ENCODE results near the gene PDGFB. TPM values are rescaled to one million over a fixed set of nuclear protein-coding genes. Genes with fewer than 3 reads are reported as not detected.

The PDGFB gene
- total and polyA plus RNA-seq, 2 experiments from 2014 or later, result 2.2 to 8.0 TPM

- Histone ChIP-seq H3K27me3 (ENCODE audit: insufficient read depth) (no peaks in the 10 kb centered on the region), H3K79me2 (replicated peaks; ENCODE audit: insufficient read depth) (no peaks in the 10 kb centered on the region), H3F3A (replicated peaks; ENCODE audit: low read depth) (no peaks in the 10 kb centered on the region), H4K20me1 (replicated peaks; ENCODE audit: insufficient read depth) (no peaks in the 10 kb centered on the region), H2AFZ (peak overlapping the region; percentile 94; the same call in 1 of the 2 replicates), H3K36me3 (ENCODE audit: insufficient read depth) (no peaks in the 10 kb centered on the region), H3K4me3 (no peak overlapping the region), H3K27ac (ENCODE audit: low read depth) (no peak overlapping the region), H3K4me1 (ENCODE audit: insufficient read depth) (no peaks in the 10 kb centered on the region), H3K4me2 (no peak overlapping the region), H3K9me2 (ENCODE audit: insufficient read depth) (no peaks in the 10 kb centered on the region)
- Mint-ChIP-seq H3K9me3 (no peaks in the 10 kb centered on the region; the same call in 2 of the 3 replicates), H3K27me3 (ENCODE audit: insufficient read depth, low read depth, poor library complexity) (peaks cover 32% of the 10 kb centered on the region), H3K4me3 (no peak overlapping the region), H3K27ac (no peak overlapping the region), H3K36me3 (ENCODE audit: low read depth) (no peaks in the 10 kb centered on the region; the same call in 2 of the 3 replicates), H3K4me1 (peaks cover 21% of the 10 kb centered on the region)
- no peak for TF ChIP-seq EZH2phosphoT487 (IDR thresholded peaks at IDR 0.05; ENCODE audit: unreplicated experiment)
- TF ChIP-seq ZNF462 (CRISPR knock-in tag; IDR thresholded peaks at IDR 0.05), result no peak
- no peak for TF ChIP-seq ZNF331 (CRISPR knock-in tag; IDR thresholded peaks at IDR 0.05; ENCODE audit: low read depth)
- TF ChIP-seq CREB1 (CRISPR knock-in tag; IDR thresholded peaks at IDR 0.05; ENCODE audit: low read depth), result no peak
- no peak for TF ChIP-seq STAT1 (IDR thresholded peaks at IDR 0.05; ENCODE audit: unreplicated experiment)
- no peak for TF ChIP-seq NANOG (IDR thresholded peaks at IDR 0.05; ENCODE audit: borderline replicate concordance)
- TF ChIP-seq EZH2 (IDR thresholded peaks at IDR 0.05; ENCODE audit: low read depth, unreplicated experiment), result no peak
- TF ChIP-seq POLR2AphosphoS5 (IDR thresholded peaks at IDR 0.05; ENCODE audit: low read depth), result no peak
- TF ChIP-seq JUNB (IDR thresholded peaks at IDR 0.05; ENCODE audit: unreplicated experiment), result no peak
- no peak for TF ChIP-seq CTCF (conservative IDR thresholded peaks at IDR 0.05; ENCODE audit: low read depth in 2 of 2)
- TF ChIP-seq, protein P1, sequence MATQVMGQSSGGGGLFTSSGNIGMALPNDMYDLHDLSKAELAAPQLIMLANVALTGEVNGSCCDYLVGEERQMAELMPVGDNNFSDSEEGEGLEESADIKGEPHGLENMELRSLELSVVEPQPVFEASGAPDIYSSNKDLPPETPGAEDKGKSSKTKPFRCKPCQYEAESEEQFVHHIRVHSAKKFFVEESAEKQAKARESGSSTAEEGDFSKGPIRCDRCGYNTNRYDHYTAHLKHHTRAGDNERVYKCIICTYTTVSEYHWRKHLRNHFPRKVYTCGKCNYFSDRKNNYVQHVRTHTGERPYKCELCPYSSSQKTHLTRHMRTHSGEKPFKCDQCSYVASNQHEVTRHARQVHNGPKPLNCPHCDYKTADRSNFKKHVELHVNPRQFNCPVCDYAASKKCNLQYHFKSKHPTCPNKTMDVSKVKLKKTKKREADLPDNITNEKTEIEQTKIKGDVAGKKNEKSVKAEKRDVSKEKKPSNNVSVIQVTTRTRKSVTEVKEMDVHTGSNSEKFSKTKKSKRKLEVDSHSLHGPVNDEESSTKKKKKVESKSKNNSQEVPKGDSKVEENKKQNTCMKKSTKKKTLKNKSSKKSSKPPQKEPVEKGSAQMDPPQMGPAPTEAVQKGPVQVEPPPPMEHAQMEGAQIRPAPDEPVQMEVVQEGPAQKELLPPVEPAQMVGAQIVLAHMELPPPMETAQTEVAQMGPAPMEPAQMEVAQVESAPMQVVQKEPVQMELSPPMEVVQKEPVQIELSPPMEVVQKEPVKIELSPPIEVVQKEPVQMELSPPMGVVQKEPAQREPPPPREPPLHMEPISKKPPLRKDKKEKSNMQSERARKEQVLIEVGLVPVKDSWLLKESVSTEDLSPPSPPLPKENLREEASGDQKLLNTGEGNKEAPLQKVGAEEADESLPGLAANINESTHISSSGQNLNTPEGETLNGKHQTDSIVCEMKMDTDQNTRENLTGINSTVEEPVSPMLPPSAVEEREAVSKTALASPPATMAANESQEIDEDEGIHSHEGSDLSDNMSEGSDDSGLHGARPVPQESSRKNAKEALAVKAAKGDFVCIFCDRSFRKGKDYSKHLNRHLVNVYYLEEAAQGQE (IDR thresholded peaks at IDR 0.05; ENCODE audit: unreplicated experiment), result no peak
- TF ChIP-seq ZNF114 (CRISPR knock-in tag; IDR thresholded peaks at IDR 0.05), result no peak
- TF ChIP-seq ETS1 (IDR thresholded peaks at IDR 0.05), result no peak
- ATAC-seq (no peak), DNase-seq (ENCODE audit: low spot score) (no peak)
Observed at GRCh38 chr22:39292031-39292462, 47.3 kb upstream of the PDGFB start.

Data from GM23338 (cell line).